SKM-1 (cell line): ENCODE measurements around the gene BSND.

Experiments
- DNase-seq: peaks from one replicate; lab custom pipeline; 2025; ENCODE audit not compliant: unreplicated experiment; lab: John Stamatoyannopoulos, UW

Gene BSND

GRCh38 chr1:54990916-54991315 is 7.8 kb upstream of the BSND start:
- DNase-seq, result no peak

- DNase-seq, result no peak
These were observed 6.8 kb upstream of the BSND start for GRCh38 chr1:54991939-54992338.

- no peak for DNase-seq
These were observed 5.6 kb upstream of the BSND start for GRCh38 chr1:54993140-54993539.

GRCh38 chr1:54994355-54994990 is 4.3 kb upstream of the BSND start:
- DNase-seq, result no peak

- DNase-seq, result no peak
These were observed 3.5 kb upstream of the BSND start for GRCh38 chr1:54995013-54995760.

- DNase-seq, result no peak
These were observed 2.9 kb upstream of the BSND start for GRCh38 chr1:54995835-54996234.

GRCh38 chr1:54996359-54996868 is 2.3 kb upstream of the BSND start:
- peak; percentile 35 for DNase-seq

GRCh38 chr1:54996869-54997710 is 1.6 kb upstream of the BSND start:
- DNase-seq, result no peak

GRCh38 chr1:54997711-54997986 is 1.1 kb upstream of the BSND start:
- DNase-seq, result no peak

GRCh38 chr1:54998100-54998499 is 633 bp upstream of the BSND start:
- no peak for DNase-seq

GRCh38 chr1:55000110-55001085 is 1.7 kb downstream of the BSND start:
- no peak for DNase-seq

- DNase-seq, result no peak
These were observed 2.6 kb downstream of the BSND start for GRCh38 chr1:55001311-55001710.

GRCh38 chr1:55002686-55003085 is 4.0 kb downstream of the BSND start:
- DNase-seq, result no peak

GRCh38 chr1:55005351-55006140 is 6.8 kb downstream of the BSND start:
- no peak for DNase-seq

GRCh38 chr1:55006931-55007330 is 8.2 kb downstream of the BSND start:
- DNase-seq, result no peak

GRCh38 chr1:55007625-55008024 is 8.9 kb downstream of the BSND start:
- no peak for DNase-seq

GRCh38 chr1:55010194-55010886 is 11.6 kb downstream of the BSND start:
- DNase-seq, result no peak

GRCh38 chr1:55010887-55011217 is 12.1 kb downstream of the BSND start:
- DNase-seq, result no peak

GRCh38 chr1:55012661-55013060 is 13.9 kb downstream of the BSND start:
- DNase-seq, result no peak

GRCh38 chr1:55015123-55015522 is 16.4 kb downstream of the BSND start:
- no peak for DNase-seq
